ENCODE measurements around the gene CNTN2.

The CNTN2 gene

GRCh38 chr1:205082431-205082830 lies 39.4 kb downstream of the CNTN2 start:
- no peak overlapping the region for H3K4me3 ChIP-seq (ENCODE audit: low read depth in 1 of 2, low read length in 2 of 2)
- no peak for TF ChIP-seq EZH2 (IDR thresholded peaks at IDR 0.05; ENCODE audit: borderline replicate concordance, low read depth, low read length, severe bottlenecking)
- TF ChIP-seq CTCF (IDR thresholded peaks at IDR 0.05; ENCODE audit: borderline replicate concordance, extremely low read depth, low read length, poor library complexity, severe bottlenecking) = no peak
- no peak overlapping the region for H3K4me2 ChIP-seq (ENCODE audit: insufficient read depth, low read length)
- peaks cover 32% of the 10 kb centered on the region for H3K36me3 ChIP-seq (ENCODE audit: insufficient read depth, low read length)
- H3K27me3 ChIP-seq (ENCODE audit: insufficient read depth, low read length, poor library complexity) = no peaks in the 10 kb centered on the region
- H4K20me1 ChIP-seq (ENCODE audit: insufficient read depth, low read length) = no peaks in the 10 kb centered on the region
- no peak overlapping the region for H3K9ac ChIP-seq (ENCODE audit: low read depth, low read length)
- H3K79me2 ChIP-seq (ENCODE audit: insufficient read depth, low read length) = no peaks in the 10 kb centered on the region
- H2AFZ ChIP-seq (ENCODE audit: low read depth, low read length) = no peak overlapping the region
- DNase-seq (no peak), ATAC-seq (ENCODE audit: insufficient read depth, low read depth) (no peak)
- H3K27ac ChIP-seq (ENCODE audit: low read length) = no peak overlapping the region
- no peaks in the 10 kb centered on the region for H3K9me3 ChIP-seq (ENCODE audit: insufficient read depth, low read length, severe bottlenecking)
- H3K4me1 ChIP-seq (ENCODE audit: insufficient read depth, low read length) = no peaks in the 10 kb centered on the region

DNA sequence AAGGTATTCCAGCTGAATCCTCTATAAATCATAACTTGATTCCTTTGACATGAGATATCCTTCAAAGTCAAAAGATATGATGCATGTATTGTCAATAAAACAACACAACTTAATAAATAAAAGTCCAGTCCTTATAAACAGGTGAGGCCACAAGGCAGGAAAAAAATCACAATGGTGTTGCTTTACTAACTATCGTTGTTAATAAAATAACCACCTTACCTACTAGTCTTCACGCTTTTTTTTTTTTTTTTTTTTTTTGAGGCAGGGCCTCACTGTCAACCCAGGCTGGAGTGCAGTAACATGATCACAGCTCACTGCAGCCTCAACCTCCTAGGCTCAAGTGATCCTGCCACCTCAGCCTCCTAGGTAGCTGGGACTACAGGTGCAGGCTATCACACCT lies 41.3 kb downstream of the CNTN2 start, which contains the start of gene TMEM81:
TSS of gene TMEM81 (minus strand) at position 101 of the 400 bp plus-strand sequence. CDS start 140 bp downstream, outside the sequence.
- H3K9me3 ChIP-seq (ENCODE audit: insufficient read depth, low read length, severe bottlenecking) = no peaks in the 10 kb centered on the region
- ATAC-seq (ENCODE audit: insufficient read depth, low read depth) (no peak), DNase-seq (no peak)
- no peaks in the 10 kb centered on the region for H3K79me2 ChIP-seq (ENCODE audit: insufficient read depth, low read length)
- no peak within 1 kb of the TSS for H3K4me2 ChIP-seq (ENCODE audit: insufficient read depth, low read length)
- no peak for TF ChIP-seq EZH2 (IDR thresholded peaks at IDR 0.05; ENCODE audit: borderline replicate concordance, low read depth, low read length, severe bottlenecking)
- TF ChIP-seq CTCF (IDR thresholded peaks at IDR 0.05; ENCODE audit: borderline replicate concordance, extremely low read depth, low read length, poor library complexity, severe bottlenecking) = no peak
- no peak within 1 kb of the TSS for H3K9ac ChIP-seq (ENCODE audit: low read depth, low read length)
- H3K36me3 ChIP-seq (ENCODE audit: insufficient read depth, low read length) = peaks cover 50% of the 10 kb centered on the region
- H3K4me1 ChIP-seq (ENCODE audit: insufficient read depth, low read length) = no peaks in the 10 kb centered on the region
- H3K27ac ChIP-seq (ENCODE audit: low read length) = no peak within 1 kb of the TSS
- H3K4me3 ChIP-seq (ENCODE audit: low read depth in 1 of 2, low read length in 2 of 2) = no peak within 1 kb of the TSS
- no peak within 1 kb of the TSS for H2AFZ ChIP-seq (ENCODE audit: low read depth, low read length)
- H4K20me1 ChIP-seq (ENCODE audit: insufficient read depth, low read length) = no peaks in the 10 kb centered on the region
- no peaks in the 10 kb centered on the region for H3K27me3 ChIP-seq (ENCODE audit: insufficient read depth, low read length, poor library complexity)

GRCh38 chr1:205088341-205088740 lies 45.3 kb downstream of the CNTN2 start:
- DNase-seq (no peak), ATAC-seq (ENCODE audit: insufficient read depth, low read depth) (no peak)
- no peaks in the 10 kb centered on the region for H4K20me1 ChIP-seq (ENCODE audit: insufficient read depth, low read length)
- no peaks in the 10 kb centered on the region for H3K79me2 ChIP-seq (ENCODE audit: insufficient read depth, low read length)
- no peak overlapping the region for H3K4me3 ChIP-seq (ENCODE audit: low read depth in 1 of 2, low read length in 2 of 2)
- H3K9me3 ChIP-seq (ENCODE audit: insufficient read depth, low read length, severe bottlenecking) = no peaks in the 10 kb centered on the region
- peaks cover 81% of the 10 kb centered on the region for H3K36me3 ChIP-seq (ENCODE audit: insufficient read depth, low read length)
- H2AFZ ChIP-seq (ENCODE audit: low read depth, low read length) = no peak overlapping the region
- no peak overlapping the region for H3K4me2 ChIP-seq (ENCODE audit: insufficient read depth, low read length)
- H3K27me3 ChIP-seq (ENCODE audit: insufficient read depth, low read length, poor library complexity) = no peaks in the 10 kb centered on the region
- H3K4me1 ChIP-seq (ENCODE audit: insufficient read depth, low read length) = no peaks in the 10 kb centered on the region
- H3K27ac ChIP-seq (ENCODE audit: low read length) = no peak overlapping the region
- TF ChIP-seq EZH2 (IDR thresholded peaks at IDR 0.05; ENCODE audit: borderline replicate concordance, low read depth, low read length, severe bottlenecking) (no peak), CTCF (IDR thresholded peaks at IDR 0.05; ENCODE audit: borderline replicate concordance, extremely low read depth, low read length, poor library complexity, severe bottlenecking) (no peak)
- no peak overlapping the region for H3K9ac ChIP-seq (ENCODE audit: low read depth, low read length)
